ENCODE measurements around the gene TSPYL6.
"Not testable (repeated sequence)": the region's sequence is repeated elsewhere in the genome, so short reads cannot be mapped to it uniquely, and the experiment has no call there.

Gene TSPYL6

GRCh38 chr2:54256091-54256694 is at the start of gene TSPYL6:
TSS of gene TSPYL6 (minus strand) at chr2:54256229. CDS start at chr2:54256151, 78 bp downstream.
- in situ Hi-C loops (cut with HindIII; ENCODE audit: low sequenced_read_pairs): no loop called here

GRCh38 chr2:54303631-54304030 is 47.6 kb upstream of the TSPYL6 start:
- in situ Hi-C loops (cut with HindIII; ENCODE audit: low sequenced_read_pairs): no loop called here

- in situ Hi-C loops (cut with HindIII; ENCODE audit: low sequenced_read_pairs): no loop called here
Measured at GRCh38 chr2:54298514-54298913, 42.5 kb upstream of the TSPYL6 start.

DNA sequence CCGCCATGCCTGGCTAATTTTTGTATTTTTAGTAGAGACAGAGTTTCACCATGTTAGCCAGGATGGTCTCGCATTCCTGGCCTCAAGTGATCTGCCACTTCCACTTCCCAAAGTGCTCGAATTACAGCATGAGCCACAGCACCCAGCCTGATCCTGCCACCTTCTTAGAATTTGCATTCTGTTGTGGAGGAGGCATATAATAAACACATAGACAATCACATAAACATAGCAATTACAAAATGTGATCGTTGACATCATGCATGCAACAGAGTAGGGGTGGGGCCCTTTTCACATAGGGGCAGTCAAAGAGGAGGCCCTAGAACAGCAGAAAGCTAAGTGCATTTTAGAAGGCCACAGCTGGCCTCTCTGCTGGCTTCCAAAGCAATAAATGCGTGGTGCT is 39.9 kb upstream of the TSPYL6 start:
- in situ Hi-C loops (cut with HindIII; ENCODE audit: low sequenced_read_pairs): no loop called here

GRCh38 chr2:54294665-54295064 is 38.6 kb upstream of the TSPYL6 start:
- in situ Hi-C loops (cut with HindIII; ENCODE audit: low sequenced_read_pairs): not testable (repeated sequence)

GRCh38 chr2:54290356-54291025 is 34.5 kb upstream of the TSPYL6 start:
- in situ Hi-C loops (cut with HindIII; ENCODE audit: low sequenced_read_pairs): no loop called here

DNA sequence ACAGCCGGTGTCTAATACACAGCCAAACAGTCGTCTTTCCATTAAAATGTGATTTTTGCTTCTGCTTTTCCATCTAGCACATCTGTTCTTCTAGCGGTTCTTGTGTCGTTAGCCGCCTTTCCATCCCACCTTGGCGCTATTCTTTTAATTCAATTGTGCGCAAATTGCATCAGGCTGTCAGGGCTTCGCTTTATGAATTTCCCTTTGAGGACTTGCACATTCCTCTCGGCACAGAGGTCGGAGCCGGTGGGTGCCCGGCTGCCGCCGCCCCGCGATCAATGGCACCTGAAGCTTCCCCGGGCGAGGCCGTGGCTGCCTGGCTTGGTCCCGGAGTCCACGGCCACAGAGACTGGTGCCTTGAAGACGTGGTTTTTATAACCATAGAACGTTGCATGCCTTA is 33.9 kb upstream of the TSPYL6 start:
- in situ Hi-C loops (cut with HindIII; ENCODE audit: low sequenced_read_pairs): no loop called here

DNA sequence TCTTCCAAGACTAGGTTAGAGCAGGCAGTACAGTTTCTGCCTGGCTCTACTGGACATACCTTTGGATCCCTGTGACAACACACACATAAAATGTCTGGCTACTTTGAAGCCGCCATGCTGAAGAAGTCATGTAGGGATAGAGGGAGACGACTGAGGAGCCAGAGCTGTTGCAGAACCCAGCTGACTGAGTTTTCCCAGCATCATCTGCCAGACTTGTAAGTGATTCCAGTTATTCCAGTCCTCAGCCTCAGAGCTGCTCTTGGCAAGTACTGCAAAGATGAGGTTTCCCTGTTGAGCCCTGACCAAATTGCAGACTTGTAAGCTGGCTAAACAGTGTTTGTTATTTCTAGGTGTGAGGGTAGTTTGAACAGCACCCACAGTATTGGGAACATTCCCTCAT is 31.5 kb upstream of the TSPYL6 start:
- in situ Hi-C loops (cut with HindIII; ENCODE audit: low sequenced_read_pairs): no loop called here

DNA sequence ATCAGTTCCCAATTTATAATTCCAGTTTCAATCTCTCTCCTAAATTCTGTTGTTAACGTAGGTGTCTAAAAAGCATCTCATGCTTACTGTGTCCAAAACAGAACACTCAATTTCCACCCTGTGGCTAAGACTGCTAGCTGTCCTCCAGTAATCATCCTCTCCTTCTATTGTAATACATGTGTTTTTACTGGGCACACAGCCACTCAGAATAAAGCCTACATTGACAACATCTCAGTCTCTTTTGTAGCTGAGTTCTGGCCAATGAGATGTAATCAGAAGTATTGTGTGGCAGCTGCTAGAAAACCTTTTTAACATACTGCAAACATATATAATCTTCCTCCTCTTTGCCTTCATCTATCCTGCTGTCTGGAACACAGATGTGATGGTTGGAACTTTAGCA is 29.4 kb upstream of the TSPYL6 start:
- in situ Hi-C loops (cut with HindIII; ENCODE audit: low sequenced_read_pairs): no loop called here

DNA sequence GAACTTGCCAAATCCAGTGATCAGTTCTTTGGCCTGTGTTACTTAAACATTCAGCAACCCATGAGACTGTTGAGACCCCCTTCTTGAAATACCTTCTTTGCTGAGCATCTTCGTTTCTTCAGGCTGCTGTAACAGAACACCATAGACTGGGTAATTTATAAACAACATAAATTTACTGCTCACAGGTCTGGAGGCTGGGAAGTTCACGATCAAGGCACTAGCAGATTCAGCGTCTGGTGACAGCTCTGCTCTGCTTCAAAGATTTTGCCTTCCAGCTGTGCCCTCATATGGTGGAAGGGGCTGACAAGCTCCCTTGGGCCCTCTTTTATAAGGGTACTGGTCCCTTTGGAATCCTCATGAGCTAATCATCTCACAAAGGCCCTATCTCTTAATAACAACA is 28.8 kb upstream of the TSPYL6 start:
- in situ Hi-C loops (cut with HindIII; ENCODE audit: low sequenced_read_pairs): no loop called here

- in situ Hi-C loops (cut with HindIII; ENCODE audit: low sequenced_read_pairs): no loop called here
Measured at GRCh38 chr2:54279385-54279784, 23.4 kb upstream of the TSPYL6 start.

DNA sequence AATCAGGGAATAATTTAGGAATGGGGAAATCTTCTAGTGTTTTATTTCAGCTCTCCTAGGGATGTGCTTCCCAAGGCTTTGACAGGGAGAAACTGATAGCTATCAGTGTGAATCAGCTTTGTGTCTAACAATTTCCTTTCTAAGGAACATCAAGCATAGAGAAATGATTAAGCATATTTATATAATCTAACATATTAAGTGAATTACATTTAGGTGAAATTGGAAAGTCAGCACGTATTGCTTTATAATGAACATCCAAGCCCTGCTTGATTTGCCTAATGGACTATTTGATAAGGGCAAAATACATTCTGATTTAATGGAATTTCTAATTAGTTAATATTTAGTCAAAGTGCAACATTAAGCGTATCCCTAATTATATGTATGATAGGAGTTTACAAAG is 19.5 kb upstream of the TSPYL6 start:
- in situ Hi-C loops (cut with HindIII; ENCODE audit: low sequenced_read_pairs): no loop called here

DNA sequence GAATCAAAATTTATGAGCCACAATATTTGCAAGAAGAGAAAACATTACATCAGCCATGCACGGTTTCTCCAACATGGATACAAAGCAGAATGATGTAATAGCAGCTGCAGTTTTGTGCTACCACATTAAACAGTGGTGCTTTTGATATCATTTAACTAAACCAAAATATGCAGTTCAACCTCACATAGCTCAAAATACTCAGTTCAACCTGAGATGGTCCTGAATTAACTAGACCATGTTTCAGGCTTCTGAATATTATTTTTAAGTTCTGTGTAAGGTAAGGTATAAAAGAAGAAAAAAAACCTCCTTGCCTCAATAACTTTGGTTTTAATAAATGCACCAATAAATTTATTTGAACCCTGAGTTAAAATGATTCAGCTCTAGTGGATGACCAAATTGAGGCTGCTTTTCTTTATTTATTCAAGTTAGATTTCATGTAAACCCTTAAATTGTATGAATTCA is 18.8 kb upstream of the TSPYL6 start:
- in situ Hi-C loops (cut with HindIII; ENCODE audit: low sequenced_read_pairs): no loop called here

DNA sequence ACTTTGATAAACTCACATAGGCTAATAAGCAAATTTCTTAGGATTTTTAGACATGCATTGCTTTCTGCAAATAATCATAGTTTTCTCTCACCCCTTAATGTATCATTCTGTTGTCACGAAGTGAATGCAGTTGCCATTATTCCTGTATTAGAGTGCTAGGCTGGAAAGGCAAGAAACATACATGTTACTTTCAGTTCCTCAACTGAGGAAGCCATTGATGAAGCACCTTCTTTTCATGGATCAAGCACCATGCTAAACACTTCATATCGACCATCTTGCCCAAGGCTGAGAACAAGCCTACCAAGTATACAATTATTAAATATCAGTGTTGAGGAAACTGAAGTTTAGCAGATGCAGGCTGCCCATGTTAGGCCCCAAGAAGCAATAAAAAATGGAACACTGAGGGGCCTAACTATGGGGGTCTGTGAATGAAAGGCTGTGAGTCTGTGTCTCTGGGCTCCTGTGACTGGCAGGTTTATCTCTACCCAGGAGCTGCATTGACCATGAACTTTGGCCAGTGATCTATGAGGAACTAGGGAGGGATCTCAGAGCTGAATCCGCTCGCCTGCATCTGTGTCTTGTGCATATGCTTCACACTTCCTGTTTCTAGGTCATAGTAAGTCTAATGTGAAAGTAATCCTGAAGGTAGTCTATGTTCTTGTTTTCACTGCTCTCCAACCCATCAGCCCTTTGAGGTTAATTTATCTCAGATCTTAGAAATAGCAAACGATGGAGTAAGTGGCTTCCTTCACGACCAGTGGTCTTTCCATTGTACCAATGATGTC is 16.0 kb upstream of the TSPYL6 start:
- in situ Hi-C loops (cut with HindIII; ENCODE audit: low sequenced_read_pairs): no loop called here

GRCh38 chr2:54271189-54271588 is 15.2 kb upstream of the TSPYL6 start:
- in situ Hi-C loops (cut with HindIII; ENCODE audit: low sequenced_read_pairs): no loop called here

DNA sequence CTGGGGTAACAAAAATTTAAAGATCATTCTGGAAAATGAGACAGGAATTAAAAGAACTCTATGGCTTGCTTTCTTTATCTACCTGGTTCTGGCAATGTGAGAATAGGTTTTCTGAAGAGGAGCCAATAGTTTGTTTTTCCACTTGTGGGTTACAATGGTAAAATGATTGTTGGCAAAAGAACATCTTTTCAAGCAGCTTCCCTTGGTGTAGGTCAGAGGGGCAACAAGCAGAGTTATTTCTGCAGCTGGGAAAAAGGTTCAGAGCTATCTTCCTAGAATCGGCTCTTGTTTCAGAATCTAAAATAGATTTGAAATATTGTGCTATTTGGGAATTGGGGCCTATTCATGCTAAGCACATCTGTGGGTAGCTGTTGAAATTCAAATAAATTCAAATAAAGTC is 11.5 kb upstream of the TSPYL6 start:
- in situ Hi-C loops (cut with HindIII; ENCODE audit: low sequenced_read_pairs): no loop called here

GRCh38 chr2:54265081-54265480 is 9.1 kb upstream of the TSPYL6 start:
- in situ Hi-C loops (cut with HindIII; ENCODE audit: low sequenced_read_pairs): not testable (repeated sequence)

DNA sequence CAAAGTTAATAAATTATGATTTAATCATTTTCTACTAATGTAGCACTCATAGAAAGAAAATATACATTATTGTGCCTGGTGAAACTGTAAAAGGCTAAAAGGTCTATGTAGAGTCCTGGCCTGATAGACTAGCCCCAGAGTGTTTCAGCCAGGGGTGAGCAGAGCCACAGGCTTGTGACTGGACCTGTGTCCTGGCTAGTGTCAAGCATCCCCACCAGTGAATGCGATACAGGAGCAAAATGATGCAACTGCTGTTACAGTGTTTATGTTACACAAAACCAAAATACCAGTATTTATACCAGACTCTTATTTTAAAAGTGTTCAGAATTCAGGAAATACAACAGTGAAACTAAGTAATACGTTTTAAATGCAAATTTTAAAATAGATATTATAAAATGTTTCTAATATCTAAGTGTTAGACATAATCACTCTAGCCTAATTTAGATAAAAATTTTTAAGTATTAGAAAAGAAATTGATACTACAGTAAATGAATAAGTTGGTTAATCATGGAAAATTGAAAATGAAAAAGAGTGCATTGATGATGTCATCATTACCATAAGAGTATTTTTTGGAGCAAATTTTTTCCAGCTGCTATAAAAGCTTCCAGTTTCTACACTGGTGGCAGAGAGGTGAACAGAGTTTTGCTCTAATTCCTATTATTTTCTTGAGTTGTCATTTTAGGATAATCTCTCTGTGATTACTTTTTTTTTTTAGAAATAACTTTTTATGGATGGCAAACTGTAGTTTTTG is 6.2 kb upstream of the TSPYL6 start:
- in situ Hi-C loops (cut with HindIII; ENCODE audit: low sequenced_read_pairs): no loop called here

DNA sequence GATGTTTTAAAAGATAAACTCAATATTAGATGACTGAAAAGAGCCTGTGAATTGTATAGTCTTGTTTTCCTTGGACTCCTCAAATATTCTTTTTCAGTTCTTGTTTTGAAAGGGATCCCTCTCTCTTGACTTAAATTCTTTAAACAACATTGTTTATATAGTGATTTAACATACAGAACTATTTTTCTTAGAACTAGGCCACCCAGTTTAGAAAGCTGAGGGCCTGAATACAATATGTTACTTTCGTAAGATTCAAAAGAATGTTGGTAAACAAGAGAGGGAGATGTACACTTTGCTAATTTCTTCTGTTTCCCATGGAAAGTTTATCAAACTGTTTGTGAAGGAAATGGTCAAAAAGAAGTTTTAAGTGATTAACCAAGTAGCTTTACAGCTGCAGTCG is 5.5 kb upstream of the TSPYL6 start:
- in situ Hi-C loops (cut with HindIII; ENCODE audit: low sequenced_read_pairs): no loop called here

- in situ Hi-C loops (cut with HindIII; ENCODE audit: low sequenced_read_pairs): no loop called here
Measured at GRCh38 chr2:54260241-54260595, 4.2 kb upstream of the TSPYL6 start.

Data from endothelial cell of hepatic sinusoid (primary cell).